ENCODE data around the gene MED27.

MED27 gene

GRCh38 chr9:132039284-132039683 is 40.4 kb downstream of the MED27 start:
- H3K4me3 ChIP-seq (ENCODE audit: low read depth, low read length) = no peak overlapping the region
- no peak for TF ChIP-seq CTCF (IDR thresholded peaks at IDR 0.05; ENCODE audit: control insufficient read depth, extremely low read depth, insufficient read depth)
- no peak for DNase-seq (ENCODE audit: low read depth)

GRCh38 chr9:132037458-132037857 is 42.2 kb downstream of the MED27 start:
- H3K4me3 ChIP-seq (ENCODE audit: low read depth, low read length) = no peak overlapping the region
- no peak for TF ChIP-seq CTCF (IDR thresholded peaks at IDR 0.05; ENCODE audit: control insufficient read depth, extremely low read depth, insufficient read depth)
- DNase-seq (ENCODE audit: low read depth) = no peak

- DNase-seq (ENCODE audit: low read depth) = no peak
- no peak overlapping the region for H3K4me3 ChIP-seq (ENCODE audit: low read depth, low read length)
- no peak for TF ChIP-seq CTCF (IDR thresholded peaks at IDR 0.05; ENCODE audit: control insufficient read depth, extremely low read depth, insufficient read depth)
Observed at GRCh38 chr9:132036521-132036920, 43.1 kb downstream of the MED27 start.

GRCh38 chr9:132035679-132036078 is 44.0 kb downstream of the MED27 start:
- TF ChIP-seq CTCF (IDR thresholded peaks at IDR 0.05; ENCODE audit: control insufficient read depth, extremely low read depth, insufficient read depth) = no peak
- no peak overlapping the region for H3K4me3 ChIP-seq (ENCODE audit: low read depth, low read length)
- DNase-seq (ENCODE audit: low read depth) = no peak

GRCh38 chr9:132032238-132032950 is 47.3 kb downstream of the MED27 start:
- DNase-seq (ENCODE audit: low read depth) = no peak
- no peak for TF ChIP-seq CTCF (IDR thresholded peaks at IDR 0.05; ENCODE audit: control insufficient read depth, extremely low read depth, insufficient read depth)
- H3K4me3 ChIP-seq (ENCODE audit: low read depth, low read length) = no peak overlapping the region

GRCh38 chr9:132031467-132032237 is 48.0 kb downstream of the MED27 start:
- no peak for TF ChIP-seq CTCF (IDR thresholded peaks at IDR 0.05; ENCODE audit: control insufficient read depth, extremely low read depth, insufficient read depth)
- DNase-seq (ENCODE audit: low read depth) = no peak
- H3K4me3 ChIP-seq (ENCODE audit: low read depth, low read length) = no peak overlapping the region
